Tibial nerve (tissue), 4 donors: ENCODE results near the gene SEZ6.

Source experiments
- CTCF ChIP-seq, 5 experiments: fragments of 200-600 bp in 3 of 5; fragments of 450-650 bp in 2 of 5; sonication (generic) in 3 of 5; IDR thresholded peaks; one replicate each; pipeline ENCODE4 v1.5.1; 2016 to 2019; ENCODE audit warnings: antibody characterized with exemption in 5 of 5, mild to moderate bottlenecking in 3 of 5, moderate library complexity in 2 of 5
- EP300 ChIP-seq, 2 donors: sonication (generic); formaldehyde crosslinking; IDR thresholded peaks; one replicate each; pipeline ENCODE4 v1.6.1; 2017; ENCODE audit warnings: antibody characterized with exemption in 2 of 2, mild to moderate bottlenecking in 1 of 2
- POLR2A ChIP-seq, 2 donors: fragments of 450-650 bp; IDR thresholded peaks; one replicate each; pipeline ENCODE4 v1.6.1; 2017; ENCODE audit warnings: antibody characterized with exemption in 2 of 2, mild to moderate bottlenecking in 2 of 2, moderate library complexity in 2 of 2

- TF ChIP-seq CTCF (IDR thresholded peaks at IDR 0.05) (no peak), POLR2A (IDR thresholded peaks at IDR 0.05) (no peak), EP300 (IDR thresholded peaks at IDR 0.05) (no peak)
Observed at GRCh38 chr17:29041571-29041970, 35.7 kb upstream of the SEZ6 start.
